Stimulated activated CD4-positive, alpha-beta T cell treated with anti-CD3 and anti-CD28 coated beads, TNF-alpha, amount 100 ng/mL, for 1 hour (primary cell): ENCODE data around the gene WNT6.
A peak's percentile ranks its signal among the peaks of the same experiment; 100 is the strongest.

Experiments used
- DNase-seq, 3 donors: peaks; one replicate each; pipeline ENCODE4 v3.0.0-alpha.2; 2020; ENCODE audit warnings: low read depth in 3 of 3, low spot score in 1 of 3

The WNT6 gene

DNA sequence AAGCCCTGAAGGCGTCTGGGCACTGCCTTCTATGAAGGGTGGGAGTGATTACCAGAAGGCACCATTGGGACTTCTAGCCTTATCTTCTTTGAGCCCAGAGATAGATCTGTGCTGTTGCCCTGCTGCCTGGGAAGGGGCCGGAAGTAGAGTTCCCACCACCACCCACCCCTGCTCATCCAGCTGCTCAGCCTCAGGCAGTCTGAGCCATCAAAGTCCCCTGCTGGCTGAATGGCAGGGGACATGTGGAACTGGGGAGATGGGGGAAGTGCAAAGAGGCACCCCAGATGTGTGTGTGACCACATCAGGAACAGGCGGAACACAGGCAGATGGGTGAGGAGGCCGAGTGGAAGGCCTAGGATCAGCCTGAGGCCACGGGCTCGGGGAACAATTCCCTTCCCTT is 17.7 kb downstream of the WNT6 start:
- DNase-seq = no peak

DNA sequence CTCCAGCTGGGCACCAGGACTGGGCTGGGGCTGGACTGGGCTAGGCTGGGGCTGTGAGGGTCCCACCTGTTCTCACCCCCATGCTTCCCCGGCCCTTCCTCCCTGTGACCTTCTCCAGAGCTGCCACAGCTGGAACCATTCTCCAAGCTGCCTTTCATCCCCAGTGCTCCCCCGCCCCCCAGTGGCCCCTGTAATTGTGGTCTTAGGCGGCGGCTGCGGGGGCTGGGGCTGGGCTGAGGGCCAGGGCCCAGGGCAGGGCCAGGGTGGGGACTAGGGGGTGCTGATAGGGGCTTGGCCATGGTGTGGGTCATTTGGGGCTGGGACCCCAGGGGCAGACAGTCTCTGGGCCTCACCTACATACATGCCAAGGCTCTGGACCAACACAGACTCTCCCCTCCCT is 18.3 kb downstream of the WNT6 start:
- DNase-seq = no peak

DNA sequence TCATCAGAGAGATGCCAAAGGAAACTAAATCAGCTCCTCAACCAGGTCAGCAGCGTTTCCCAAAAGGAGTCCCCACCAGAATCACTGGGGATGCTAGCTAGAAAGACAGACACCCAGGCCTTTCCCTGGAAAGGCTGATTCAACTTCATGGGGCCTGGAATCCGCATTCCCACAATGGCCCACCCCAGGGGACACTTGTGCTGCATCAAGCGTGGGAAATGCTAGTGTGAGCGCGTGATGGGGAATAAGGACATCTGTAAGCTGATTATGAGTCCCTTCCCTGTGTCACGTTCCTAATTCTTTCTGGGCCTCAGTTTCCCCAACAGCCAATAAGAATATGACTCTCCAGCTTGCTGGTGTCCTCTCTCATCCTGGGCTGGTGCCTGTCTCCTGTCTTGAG is 18.9 kb downstream of the WNT6 start:
- no peak for DNase-seq

DNA sequence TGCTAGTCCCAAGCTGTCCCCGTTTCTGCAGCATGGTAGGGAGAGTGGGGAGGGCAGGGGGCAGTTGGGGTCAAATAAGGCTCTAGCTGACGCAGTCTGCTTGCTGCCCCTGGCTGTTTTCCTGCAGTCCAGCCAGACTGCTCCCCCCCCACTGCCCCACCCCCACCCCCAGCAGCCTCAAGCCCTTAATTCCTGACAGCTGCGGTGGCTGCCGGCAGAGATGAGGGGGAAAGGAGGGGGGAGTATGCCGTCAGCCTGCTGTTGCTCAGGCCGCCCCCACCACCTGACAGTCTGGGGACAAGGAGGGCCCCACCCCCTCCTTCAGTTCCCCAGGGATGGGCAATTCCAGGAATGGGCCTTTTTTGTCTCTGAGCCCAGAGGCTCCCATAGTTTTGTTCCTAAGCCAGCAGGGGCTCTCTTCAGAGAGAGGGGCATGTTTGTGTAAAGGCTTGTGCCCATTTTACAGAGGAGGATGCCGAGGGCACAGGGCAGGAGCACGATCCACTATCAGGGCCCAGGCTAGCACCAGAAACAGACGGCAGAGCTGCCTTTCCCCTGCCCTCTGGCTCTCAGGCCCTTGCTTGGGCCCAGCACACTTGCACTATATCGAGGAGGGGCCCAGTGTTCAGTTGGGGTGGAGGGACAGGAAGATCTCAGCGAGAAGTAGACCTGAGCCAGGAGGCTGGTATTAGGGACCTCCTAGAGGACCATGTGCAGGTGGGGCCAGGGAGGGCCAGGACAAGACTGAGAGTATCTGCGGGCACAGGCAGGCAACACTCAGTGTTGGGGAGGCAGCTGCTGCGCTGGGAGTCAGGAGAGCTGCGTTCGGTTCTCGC is 19.5 kb downstream of the WNT6 start:
- no peak for DNase-seq

DNA sequence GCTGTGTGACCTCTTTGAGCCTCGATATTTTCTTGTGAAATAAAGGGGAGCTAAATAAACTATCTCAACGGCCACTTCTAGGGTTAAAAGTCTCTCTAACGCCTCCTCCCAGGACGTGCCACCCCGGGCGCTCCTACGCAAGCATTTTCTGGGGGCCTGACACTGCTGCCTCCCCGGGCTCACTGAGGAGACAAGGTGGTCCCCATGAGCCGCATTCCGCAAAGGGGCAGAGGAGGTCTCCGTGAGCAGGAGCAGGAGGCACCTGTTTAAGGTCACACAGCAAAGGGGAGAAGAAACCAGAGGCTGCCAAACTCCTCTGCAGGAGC is 20.1 kb downstream of the WNT6 start:
- DNase-seq = no peak

DNA sequence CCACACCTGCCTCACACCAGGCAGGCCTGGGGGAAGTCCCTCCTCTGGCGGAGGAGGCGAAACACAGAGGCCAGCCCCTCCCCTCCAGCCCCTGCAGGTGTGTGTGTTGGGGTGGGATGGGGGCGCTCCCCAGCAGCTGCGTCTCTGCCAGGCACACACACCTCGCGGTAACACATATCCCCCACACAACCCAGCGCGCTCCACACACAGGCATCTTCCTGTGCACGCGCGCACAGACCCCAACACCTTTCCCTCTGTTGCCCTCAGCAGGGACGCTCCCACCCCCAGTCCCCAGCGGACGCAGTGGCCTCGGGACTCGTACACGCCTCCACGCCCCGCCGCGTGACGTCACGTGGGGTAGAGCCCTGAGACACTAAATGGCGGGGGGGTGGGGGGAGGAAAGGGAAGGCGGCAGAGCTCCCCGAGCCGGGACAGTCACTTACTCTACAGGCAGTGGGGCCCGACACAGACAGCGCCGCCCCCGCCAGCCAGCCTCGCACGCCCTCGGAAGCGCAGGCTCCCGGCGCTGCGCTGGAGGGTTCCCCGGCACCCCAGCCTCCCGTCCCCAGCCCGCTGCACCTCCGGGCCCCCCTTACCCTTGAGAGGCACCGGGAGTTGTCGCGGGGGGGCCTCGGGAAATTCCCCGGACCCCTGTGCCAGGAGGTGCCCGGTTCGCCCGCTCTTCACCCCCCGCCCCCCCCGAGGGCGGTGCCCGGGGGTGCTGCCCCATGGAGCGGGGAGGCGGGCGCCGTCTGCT is 20.7 kb downstream of the WNT6 start, which contains the start of gene WNT10A:
WNT10A (plus strand) TSS at position 751 of the 757 bp plus-strand sequence. CDS start 144 bp downstream, outside the sequence.
- DNase-seq = peak; percentile 60 to 71 (median 70)

DNA sequence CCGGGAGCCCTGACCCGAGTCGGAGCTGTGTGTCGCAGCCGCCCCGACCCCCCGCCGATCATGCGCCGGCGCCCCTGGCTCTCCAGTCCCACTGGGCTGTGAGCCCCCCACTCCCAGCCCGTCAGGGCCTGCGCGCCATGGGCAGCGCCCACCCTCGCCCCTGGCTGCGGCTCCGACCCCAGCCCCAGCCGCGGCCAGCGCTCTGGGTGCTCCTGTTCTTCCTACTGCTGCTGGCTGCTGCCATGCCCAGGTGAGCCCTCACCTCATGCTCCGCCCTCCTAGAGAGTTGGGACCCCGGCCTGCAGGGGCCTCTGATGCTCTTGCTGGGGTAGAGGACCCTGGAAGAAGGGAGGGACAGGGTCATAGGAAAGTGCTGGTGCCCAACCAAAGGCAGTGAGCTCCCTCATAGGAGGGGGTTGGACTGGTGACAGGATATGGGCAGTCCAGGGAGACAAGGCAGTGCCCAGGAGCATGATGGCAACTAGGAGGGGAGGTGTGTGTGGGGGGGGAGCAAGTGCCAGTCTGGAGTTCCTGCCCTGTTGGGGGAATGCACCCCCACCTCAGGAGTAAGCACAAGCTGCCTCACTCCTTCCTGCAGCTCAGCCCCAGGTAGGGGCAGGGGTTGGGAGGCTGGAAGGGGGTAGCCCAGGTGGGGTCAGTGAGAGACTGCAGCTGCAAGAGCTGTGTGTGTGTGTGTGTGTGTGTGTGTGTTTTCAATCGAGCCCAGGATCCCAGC is 21.4 kb downstream of the WNT6 start:
- DNase-seq = no peak

DNA sequence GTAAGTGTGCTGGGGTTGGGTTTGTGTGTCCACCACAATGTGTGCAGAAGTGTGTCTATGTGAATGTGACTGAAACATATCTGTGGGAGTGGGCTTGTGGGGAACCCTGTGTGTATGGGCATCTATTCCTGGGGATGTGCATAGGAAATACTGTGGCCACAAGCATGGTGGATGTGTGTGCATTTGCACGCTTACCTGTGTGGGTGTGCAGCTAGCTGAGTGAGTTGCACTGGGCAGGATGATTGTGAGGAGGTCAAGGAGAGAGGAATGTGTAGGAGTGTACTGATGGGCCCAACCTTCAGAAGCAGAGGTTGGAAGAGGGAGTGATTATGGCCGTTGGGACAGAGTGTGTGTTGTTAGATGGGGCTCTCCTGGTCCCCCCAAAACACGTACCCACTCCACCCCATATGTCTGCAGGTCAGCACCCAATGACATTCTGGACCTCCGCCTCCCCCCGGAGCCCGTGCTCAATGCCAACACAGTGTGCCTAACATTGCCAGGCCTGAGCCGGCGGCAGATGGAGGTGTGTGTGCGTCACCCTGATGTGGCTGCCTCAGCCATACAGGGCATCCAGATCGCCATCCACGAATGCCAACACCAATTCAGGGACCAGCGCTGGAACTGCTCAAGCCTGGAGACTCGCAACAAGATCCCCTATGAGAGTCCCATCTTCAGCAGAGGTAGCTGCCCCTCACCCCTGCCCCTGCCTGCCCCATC is 22.3 kb downstream of the WNT6 start:
- no peak for DNase-seq

DNA sequence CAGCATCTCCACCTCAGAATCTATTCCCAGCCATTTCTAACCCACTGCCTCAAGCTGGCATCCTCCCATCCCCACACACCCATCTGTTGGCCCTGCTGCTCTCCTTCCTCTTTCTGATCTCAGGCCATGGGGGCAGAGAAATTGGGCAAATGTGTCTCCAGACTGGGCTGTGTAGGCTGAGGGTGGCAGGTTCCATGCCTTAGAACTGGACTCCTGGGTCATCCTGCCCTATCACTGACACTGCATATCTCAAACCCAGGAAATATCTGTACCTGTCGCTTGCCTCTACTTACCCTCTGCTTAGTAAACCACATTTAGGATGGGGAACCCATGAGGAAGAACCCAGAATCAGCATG is 22.8 kb downstream of the WNT6 start:
- DNase-seq = no peak

DNA sequence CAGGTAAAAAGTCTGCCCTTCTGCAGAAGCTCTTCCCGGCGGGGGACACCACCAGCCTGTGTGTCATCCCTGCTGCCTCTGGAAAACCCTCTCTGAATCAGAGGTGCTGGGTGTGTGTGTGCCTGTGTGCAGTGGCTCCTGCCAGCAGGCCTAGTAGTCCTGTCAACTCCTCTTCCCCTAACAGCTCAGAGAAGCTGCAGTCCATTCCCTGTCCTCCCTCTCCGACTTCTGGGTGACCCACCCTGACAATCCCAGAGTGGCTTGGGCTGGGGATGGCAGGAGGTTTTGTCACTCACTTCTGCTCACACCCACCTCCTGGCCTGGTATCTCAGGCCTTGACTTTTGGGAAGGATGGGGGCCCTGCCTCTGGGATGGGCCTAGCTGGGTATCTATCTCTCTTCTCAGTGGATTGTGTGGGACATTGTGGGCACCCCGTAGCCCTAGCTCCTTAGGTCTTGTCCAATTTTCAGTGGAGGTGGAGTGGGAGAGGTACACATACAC is 23.3 kb downstream of the WNT6 start:
- no peak for DNase-seq

DNA sequence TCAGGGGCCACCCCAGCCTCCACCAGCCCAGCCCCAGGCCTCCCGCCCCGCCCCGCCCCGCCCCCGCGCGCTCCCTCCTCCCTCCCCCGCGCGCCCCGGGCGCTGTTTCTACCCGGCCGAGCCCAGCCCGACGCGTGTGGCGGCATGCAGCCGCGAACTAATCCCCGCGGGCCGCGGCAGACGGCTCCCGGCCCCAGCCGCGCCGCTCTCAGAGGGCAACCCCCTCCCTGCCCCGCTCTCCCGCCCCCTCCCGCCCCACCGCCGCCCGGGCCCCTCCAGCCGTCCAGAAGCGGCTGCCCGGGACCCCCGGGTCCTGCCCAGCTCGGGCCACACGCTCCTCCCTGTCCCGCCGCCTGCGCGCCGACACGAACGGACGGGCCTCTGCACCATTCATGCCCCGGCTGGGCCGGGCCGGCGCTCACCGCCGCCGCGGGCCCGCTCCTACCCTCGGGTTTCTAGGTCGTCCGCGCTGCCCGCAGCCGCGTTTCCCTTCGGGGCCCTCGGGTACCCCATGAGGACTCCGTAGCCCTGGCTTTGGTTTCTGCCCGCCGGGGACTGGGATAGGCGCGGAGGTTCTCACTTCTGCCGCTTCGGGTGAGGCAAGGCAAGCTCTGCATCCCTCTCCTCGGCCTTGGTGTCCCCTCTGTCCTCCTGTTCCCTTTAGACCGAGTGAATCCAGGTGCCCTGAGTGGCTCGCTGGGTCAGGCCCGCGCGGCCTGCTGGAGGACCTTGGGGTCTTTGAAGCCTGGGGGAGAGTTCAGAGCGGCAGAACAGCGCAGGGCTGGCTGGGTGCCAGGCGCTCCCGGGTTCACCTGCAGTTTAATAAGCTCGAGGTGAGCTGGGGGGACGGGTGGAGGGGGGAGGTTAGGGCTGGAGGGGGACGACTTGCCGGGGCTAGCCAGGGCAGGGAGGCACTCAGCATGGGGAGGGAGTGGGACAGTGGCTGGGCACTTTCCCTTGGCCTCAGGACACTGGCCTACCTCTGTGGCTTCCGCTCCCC is 24.2 kb downstream of the WNT6 start:
- DNase-seq = no peak

DNA sequence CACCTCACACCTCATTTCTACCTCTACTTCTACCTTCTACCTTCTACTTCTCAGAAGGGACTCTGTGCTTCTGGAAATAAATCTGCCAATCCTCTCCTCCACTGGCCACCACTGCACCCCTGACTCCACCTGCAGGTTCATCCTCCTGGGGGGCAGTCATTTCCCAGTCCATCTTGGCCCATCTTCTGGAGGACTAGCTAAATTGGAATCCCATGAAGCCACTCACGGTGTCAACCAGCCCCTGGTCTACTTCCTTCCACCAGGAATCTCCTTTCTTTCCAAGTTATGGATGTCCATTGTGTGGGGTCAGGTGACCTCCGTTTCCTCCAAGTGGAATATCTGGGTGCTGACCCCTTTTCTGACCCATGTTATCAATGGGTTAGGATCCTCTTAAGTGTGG is 24.9 kb downstream of the WNT6 start:
- no peak for DNase-seq

DNA sequence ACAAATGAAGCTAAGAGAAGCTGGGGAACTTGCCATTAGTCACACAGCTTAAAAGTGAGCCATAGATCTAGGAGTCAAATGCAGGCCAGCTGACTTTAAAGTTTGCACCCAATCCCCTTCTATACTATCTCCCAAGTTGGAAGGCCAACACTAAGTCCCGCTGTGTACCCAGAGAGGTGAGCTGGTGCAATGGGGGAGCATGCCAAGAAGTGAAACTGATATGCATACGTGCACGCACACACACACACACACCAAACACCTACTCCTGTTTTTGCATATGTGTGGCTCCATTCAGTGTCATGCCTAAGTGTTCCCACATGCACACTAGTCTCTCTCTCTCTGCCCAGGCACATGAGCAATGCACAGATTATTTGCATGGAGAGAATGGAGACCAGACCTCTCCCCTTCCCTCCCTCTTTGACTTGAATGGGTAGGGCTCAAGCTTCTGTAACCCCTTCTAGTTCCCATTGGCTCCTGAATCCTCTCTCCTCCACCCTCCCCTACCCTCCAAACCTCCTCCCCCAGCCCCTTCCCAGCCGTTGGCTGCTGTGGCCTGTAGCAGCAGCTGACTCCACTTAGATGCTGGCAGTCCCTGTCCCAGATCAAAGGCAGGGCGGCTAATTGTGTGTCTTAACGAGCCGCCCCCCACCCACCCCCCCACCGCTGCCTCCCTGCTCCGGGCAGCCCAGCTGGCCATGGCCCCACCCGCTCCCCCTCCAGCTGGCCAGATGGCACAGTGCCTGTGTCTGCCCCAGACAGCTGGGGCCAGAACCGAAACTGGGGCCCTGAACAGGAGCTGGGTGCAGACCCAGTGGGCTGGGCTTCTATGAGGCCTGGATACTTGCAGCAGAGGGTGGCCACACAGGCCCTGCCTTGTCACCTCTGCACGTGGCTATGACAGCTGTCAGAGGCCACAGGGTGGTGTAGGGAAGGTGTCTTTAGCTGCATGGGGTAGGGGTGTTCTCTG is 26.7 kb downstream of the WNT6 start:
- no peak for DNase-seq

DNA sequence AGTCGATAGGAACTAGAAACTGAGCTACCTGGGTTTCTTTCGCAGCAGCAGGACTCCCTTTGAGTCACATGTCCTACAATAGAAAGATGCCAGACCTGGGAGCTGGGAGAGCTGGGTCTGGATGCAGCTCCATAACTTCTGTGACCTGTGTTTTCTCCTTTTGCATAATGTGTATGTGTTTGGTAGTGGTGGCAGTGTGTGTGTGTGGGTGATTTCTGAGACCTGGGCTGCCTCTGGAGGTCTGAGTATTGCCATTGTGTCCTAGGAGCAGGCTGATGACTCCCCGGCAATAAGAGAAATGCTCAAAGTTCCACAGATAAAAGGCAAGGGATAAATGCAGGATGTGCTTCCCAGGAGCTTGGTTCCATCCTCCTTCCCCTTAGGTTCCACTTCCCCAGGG is 27.5 kb downstream of the WNT6 start:
- DNase-seq = no peak

DNA sequence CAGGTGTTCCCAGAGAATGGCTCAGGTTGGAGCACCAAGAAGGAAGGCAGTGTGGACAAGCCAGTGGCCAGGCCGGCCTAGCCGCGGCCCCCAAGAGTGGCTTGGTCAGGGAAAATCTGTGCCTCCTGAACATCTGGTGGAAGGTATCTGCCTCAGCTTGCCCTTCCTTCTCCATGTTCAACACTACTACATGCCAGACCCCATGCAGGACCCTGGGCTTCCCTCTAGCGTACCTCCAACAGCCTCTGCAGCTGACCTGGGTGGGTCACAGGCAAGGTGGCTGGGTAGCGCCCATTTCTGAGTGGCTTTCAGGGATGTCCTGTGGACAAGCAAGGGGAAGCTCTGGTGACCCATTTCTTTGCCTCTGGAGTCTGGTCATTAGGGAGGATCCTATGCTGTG is 28.7 kb downstream of the WNT6 start:
- no peak for DNase-seq

DNA sequence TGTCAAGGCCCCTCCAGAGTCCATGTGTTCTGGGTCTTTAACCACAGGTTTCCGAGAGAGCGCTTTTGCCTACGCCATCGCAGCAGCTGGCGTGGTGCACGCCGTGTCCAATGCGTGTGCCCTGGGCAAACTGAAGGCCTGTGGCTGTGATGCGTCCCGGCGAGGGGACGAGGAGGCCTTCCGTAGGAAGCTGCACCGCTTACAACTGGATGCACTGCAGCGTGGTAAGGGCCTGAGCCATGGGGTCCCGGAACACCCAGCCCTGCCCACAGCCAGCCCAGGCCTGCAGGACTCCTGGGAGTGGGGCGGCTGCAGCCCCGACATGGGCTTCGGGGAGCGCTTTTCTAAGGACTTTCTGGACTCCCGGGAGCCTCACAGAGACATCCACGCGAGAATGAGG is 30.3 kb downstream of the WNT6 start:
- DNase-seq = no peak

DNA sequence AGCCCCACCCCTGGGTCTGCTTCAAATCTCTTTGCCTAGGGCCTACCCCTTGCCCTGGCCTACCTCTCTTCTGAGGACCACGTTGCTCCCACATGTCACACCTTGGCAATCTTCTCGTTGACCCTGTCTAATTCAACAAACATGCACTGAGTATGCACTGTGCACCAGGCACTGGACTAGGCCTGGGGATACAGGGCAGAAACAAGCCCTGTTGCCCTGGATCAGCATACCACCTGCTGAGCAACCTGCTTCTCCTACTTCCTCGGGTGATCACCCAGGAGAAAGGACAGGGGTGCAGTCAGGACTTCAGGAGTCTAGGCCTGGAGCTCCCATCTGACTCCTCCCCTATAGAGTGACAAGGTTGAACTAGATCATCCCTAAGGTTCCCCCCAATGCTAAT is 30.8 kb downstream of the WNT6 start:
- no peak for DNase-seq

DNA sequence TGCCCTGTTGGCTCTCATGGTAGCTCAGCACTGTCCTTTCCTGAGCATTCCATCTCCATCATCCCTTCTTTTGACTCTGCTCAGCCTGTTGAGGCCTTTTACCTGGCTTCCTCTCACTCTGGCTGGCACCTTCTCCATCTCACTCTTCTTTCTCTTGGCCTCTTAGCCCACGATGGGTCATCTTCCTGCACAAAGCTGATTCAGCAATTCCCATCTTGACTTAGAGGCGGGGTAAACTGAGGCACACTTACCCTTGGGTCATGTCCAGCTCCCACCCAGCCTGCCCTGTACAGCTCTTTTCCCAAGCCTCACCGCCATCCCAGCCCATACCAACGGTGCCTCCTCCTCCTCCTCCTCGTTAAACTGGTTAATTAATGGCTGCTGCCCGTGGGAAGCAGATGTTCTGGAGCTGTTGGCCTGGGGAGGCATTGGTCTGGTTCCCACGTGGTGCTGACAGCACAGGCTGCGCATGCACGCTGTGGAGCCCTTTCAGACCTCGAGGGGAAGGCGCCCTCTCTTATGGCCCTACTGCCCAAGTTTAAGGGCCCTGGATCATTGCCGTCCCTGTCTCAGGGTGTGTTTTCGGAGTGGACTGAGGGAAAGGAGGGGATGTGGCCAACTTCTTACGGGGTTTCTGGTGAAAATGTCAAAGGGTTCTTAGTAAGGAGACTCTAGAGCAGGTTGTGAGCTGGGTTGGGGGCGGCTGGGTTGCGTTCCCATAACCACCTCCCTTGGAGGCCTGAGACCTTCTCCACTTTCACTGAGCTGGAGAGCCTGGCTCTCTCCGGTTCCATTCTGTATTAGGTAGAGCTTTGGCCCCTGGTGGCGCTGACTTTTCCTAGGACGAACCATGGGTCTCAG is 31.9 kb downstream of the WNT6 start:
- DNase-seq = no peak
